ENCODE measurements around the gene GCNT3. TPM values are rescaled to one million over a fixed set of nuclear protein-coding genes. Genes with fewer than 3 reads are reported as not detected.

GCNT3 gene
- total RNA-seq, 1 donor from 2014 or later = not detected

Other genes starting within 250 kb of the GCNT3 start
- gene MYO1E, start 238.9 kb upstream of the GCNT3 start, total RNA-seq = 71.3 and 72.7 TPM in 2 replicates
- gene FAM81A, start 173.6 kb upstream of the GCNT3 start, total RNA-seq = 0.69 and 1.1 TPM in 2 replicates
- 187 and 193 TPM in 2 replicates for gene GTF2A2, start 45.7 kb downstream of the GCNT3 start, total RNA-seq
- 59.4 and 60.5 TPM in 2 replicates for gene BNIP2, start 77.5 kb downstream of the GCNT3 start, total RNA-seq